Stimulated activated CD4-positive, alpha-beta T cell treated with anti-CD3 and anti-CD28 coated beads, Interleukin-4, amount 100 ng/mL, for 4 hours (primary cell): ENCODE data around the gene GRIN2A.

Experiments used
- DNase-seq, 2 experiments: peaks; one replicate each; pipeline ENCODE4 v3.0.0-alpha.2; 2020

The GRIN2A gene

DNA sequence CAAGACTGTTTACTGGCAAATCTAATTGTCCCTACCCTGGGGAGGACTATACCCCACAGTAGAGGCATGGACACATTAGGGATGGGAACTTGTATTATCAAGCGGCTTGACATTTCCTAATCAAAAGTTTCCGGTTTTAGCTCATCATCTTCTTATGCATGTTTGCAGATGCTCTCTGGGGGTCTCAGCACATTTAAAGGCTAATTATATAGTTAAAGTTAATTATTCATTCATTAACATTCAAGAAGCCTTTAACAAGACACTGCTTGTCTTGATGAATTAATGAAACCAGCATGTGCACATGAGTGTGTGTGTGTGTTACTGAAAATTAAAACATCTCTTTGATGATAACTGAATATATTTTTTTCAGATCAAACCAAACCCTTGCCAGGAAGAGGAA lies 377.1 kb downstream of the GRIN2A start:
- no peak for DNase-seq

DNA sequence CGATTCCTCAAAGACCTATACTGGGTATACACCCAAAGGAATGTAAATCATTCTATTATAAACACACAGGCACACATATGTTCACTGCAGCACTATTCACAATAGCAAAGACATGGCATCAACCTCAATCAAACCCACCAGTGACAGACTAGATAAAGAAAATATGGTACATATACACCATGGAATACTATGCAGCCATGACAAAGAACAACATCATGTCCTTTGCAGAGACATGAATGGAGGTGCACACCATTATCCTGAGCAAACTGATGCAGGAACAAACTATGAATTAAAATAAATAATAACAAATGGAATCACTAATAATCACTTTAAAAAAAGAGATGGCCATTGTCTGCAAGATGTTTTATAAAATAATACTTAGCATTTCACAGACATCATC lies 380.1 kb downstream of the GRIN2A start:
- DNase-seq, result no peak

DNA sequence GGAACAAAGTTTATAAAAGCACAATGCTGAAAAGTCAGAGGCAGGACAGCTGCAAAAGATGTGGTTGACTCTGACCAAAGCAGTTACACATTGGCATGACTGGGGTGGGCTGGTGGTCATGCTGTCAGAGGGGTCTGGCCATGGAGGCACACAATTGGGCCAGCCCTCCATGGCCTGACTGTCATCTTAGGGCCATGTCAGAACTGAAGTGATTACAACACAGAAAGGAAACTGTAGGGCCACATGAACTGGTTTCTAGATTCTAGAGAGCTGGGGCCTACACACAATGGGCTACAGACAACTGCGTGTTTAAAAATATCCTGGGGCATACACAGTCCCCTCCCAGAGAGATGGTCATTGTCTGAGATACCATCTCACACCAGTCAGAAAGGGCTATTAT lies 380.6 kb downstream of the GRIN2A start:
- DNase-seq, result no peak

DNA sequence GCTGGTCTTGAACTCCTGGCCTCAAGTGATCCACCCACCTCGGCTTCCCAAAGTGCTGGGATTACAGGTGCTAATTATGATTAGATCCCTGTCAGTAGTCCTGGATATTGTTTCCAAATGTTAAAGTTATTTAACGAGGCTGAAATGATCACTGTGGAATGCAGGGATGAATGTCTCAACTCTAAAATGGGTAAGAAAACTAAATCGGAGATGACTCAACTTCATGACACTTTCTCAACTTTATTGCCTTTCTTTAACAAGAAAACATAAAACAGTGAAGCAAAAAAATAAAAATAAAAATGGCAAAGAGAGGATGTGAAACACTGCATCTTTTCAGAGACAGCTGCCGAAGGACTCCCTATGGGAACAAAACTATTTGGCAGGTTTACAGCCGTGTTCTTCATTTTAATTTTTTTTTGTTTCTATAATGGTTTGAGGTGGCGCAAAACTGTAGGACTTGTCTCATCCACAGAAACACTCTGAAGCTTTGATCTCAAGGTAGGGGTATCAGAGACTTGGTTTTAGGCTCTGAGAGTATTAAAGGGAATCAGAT lies 382.0 kb downstream of the GRIN2A start:
- DNase-seq, result no peak

DNA sequence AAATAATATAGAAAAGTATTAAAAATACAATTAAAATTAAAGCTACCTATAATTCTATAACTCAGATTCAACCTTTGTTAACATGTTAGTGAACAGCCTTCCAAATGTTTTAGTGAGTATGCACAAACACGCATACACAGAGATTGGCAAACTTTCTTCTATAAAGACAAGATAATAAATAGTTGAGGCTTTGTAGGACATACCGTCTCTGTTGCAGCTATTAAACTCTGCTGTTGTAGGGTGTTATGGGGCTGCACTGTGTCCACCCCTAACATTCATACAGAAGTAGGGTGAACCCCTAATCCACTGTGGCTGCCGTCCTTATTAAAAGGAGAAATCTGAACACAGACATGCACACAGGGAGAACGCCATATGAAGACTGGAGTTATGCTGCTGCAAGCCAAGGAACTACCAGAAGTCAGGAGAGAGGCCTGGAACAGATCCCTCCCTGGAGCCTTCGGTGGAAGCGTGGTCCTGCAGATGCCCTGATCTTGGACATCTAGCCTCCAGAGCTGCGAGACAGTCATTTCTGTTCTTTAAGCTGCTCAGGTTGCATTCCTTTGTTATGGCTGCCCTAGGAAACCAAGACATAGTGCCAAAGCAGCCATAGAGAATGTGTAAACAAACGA lies 383.2 kb downstream of the GRIN2A start:
- no peak for DNase-seq

DNA sequence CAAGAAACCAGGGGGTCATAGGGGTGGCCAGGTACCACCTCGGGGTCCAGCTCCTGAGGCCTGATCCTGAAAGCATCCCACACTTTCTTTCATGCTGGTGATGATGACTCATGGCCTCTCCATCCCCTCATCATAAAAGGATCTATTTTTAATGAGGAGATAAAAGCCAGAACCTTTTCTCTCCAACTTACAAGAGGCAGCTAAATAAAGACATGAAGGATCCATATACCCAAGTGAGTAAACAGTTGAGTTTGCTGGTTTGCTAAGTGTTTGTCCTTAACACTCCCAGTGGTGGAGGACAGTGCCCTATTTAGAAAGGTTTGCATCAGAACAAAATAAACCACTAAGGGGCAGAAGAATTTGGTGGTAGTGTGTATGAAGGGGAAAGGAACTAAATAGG lies 383.8 kb downstream of the GRIN2A start:
- no peak for DNase-seq

DNA sequence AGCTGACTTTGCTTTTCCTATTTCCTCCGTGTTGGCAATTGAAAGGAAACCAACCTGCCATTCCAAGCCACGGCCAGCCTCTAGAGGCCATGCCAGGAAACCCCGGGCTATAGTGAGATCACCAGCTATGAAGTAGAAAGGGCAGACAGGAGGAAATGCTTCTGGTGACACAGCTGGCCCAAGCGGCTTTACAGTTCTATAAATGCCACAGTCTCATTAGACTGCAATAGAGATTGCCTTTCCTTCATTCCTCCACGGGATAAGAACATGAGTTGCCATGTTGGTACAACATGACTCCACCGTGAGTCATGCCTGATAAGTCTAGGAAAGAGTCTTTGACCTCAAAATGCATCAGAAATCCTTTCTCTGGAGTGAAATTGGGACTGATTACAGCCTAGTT lies 384.9 kb downstream of the GRIN2A start:
- no peak for DNase-seq

DNA sequence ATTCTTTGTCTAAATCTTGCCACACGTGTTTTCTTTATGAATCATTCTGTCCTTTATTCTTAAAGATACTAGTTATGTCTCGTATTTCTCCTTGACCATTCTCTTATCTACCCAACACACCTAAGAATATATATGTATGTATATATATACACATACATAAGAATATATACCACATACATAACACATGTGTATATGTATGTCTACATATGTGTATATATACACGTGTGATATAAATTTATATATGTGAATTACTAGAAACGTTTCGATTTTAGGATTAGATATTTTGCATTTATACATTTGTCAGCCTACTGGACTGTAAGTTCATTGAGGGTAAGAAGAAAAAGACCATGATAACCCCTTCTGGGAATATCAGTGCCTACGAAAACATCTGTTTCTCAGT lies 388.6 kb downstream of the GRIN2A start:
- no peak for DNase-seq

DNA sequence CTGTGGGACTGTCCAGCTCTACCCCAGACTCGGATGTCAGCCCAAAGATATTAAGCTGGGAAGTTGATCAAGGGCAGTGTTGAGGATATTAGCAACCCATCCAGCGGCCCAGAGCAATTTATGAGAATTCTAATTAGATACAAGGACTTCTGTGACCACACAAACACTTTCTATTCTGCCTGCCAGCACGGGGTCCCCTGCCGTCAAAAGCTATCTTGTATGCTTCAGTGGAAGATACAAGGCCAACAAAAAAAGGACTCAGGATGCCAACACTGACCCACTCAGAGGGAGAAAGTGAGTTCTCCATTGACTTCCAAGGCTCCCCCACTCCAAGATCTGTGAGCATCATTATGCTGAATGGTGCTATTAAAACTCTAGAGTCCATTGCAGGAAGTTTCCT lies 390.7 kb downstream of the GRIN2A start:
- DNase-seq, result no peak

DNA sequence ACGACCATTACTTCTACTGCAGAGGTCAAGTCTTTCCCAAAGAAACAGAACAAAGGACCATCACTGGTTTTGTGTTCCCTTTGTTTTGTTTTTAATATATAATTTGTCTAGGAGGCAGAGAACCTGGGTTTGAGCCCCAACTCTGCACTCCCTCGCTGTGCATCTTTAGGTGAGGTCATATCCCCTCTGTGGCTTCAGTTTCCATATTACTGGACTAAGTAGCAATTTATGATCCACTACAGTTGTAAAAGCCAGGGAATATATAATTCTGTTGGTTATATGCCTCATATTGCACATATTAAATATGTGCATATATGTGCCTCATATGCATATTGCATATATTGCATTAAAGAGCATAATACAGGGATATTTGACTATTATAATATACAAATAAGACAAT lies 392.0 kb downstream of the GRIN2A start:
- DNase-seq, result no peak

DNA sequence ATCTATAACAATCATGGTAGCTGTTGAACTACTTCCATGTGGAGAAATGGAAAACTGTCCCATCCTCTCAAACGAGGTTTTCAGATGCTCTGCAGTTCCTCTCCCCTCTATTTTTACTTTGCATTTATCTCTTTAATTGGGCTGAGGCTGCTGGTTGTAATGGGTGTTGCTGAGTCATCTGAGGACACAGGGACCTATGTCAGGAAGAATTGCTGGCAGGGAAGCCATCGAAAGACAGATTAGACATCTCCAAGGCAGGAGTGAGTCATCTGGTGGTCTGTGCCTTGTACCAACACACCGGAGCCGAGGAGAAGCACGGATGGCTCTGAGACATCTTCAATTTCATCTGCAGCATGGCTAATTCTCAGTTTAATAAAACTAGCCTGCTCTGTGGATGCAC lies 394.5 kb downstream of the GRIN2A start:
- no peak for DNase-seq

DNA sequence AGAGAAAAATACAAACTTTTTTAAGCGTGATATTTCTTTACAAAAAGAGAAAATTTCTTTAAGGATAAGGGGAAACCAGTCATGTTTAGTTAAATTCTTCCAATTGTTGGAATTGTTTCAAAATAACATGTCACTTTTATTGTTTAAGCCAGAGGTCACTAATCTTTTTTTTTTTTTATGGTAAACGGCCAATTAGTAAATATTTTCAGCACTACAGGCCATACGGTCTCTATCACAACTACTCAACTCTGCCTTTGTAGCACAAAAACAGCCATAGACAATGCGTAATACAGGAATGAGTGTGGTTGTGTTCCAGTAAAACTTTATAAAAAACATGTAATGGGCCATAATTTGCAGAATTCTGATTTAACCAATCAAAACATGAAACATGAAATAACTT lies 401.4 kb downstream of the GRIN2A start:
- DNase-seq, result no peak

DNA sequence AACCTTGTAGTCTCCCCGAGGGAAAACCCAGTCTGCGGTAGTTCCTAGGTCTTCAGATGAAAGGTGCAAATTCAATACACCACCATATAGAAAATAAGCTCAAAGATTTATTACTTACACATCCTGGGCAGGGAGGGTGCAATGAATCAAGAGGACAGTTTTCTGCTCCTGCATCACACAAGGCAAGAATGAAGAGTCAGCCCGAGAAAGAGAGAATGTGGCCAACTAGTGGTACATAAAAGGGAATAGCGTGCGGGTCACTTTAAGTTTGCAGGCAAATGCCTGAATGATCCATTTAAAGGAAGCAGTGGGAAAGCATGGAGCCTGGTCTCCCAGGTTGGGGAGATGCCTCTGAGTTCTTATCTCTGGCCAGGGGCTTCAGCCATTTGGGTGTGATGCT lies 403.4 kb downstream of the GRIN2A start:
- no peak for DNase-seq

DNA sequence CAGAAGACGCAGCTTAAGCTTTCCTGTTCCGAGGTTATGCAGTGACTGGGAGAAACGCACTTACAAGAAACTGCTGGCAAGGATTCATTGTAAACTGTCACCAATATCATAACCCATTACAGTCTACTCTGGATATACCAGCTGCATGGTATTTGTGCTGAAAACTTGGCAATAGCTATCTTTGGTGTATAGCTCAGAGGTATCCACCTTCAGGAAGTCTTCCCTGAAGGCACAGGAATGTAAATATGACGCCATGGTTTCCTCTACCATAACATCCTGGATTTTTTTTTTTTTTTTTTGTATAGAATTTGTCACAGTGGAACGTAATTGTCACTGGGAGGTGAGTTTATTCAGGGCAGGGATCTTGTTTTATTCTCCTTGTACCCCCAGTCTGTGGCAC lies 406.2 kb downstream of the GRIN2A start:
- no peak for DNase-seq

DNA sequence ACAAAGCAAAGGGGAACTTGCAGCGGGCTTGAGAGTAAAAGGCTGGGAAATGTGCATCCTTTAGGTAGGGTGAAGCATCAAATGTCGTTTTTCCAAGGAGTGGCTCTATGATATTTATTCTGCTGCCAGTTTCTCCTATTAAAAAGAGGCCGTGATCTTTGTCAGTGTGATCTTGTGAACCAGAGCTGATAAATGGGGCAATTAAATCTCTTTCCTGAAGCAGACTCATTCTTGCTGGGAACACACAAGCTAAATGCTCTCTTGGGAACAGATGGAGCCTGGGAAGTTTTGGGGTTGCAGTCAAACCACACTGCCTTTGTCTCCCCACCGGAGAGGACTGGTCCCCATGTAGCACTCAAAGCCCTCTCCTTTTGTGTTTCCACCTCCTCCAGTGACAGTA lies 408.9 kb downstream of the GRIN2A start:
- DNase-seq, result no peak

DNA sequence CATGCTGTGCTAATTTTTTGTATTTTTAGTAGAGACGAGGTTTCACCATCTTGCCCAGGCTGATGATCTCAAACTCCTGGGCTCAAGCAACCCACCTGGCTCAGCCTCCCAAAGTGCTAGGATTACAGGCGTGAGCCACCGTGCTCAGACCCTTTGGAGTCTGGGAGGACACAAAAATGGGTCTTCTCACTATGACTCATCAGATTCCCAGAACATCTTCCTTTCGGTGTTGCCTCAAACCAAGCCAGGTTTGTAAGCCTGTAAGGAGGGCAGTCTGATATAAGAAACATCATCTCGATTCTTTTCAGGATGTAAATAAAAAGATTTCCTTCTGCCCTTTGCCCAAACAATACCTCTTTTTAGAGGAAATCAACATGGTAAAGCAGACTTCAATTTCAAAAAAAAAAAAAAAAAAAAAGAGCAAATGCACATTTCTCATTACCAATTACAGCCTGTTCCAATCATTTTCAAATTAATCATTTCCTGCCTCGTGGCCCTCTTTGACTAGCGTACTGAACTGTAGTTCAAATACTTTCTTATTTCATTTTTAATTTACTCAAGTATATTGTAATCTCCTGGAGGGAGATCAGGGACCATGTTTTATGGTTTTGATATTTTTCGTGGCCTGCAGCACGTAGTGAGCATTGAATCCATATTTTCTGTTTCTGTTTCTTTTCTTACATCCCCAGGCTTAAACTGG lies 409.6 kb downstream of the GRIN2A start:
- no peak for DNase-seq

DNA sequence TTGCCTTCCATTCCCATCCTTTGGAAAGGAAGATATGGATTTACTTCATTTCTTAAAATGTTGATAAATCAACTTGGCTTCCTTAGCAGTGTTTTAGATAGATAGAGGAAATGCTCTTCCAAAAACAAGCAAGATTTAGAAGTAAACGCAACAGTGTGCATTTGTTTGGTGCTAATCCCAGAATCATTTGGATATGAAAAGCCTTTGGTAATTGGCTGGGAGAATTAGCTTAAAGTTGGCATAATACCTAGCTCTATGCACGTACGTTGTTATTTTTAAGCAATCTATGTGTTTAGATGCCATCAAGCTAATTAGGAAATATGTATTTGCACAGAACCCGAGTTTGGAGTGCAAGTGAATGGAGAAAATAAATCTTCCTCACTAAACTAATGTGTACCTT lies 415.3 kb downstream of the GRIN2A start:
- no peak for DNase-seq

DNA sequence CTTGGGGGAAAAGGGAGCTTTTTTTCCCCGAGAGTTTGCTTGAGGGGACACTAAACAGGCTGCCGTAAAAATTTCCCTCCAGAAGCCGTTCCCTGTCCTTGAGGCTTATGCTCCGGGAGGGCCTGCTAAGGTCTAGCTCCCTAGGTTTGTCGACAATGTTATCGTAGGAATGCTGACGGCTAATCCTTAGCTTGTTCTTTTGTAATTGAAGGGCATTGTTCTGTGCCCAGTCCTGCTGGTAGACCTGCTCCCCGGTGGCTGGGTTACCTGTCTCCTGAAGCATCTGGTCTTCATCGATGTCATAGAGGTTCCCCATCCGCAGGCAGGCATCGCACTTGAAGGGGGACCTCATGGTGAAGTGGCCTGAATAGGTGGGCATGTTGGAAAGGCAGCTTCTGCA lies 418.7 kb downstream of the GRIN2A start:
- no peak for DNase-seq

DNA sequence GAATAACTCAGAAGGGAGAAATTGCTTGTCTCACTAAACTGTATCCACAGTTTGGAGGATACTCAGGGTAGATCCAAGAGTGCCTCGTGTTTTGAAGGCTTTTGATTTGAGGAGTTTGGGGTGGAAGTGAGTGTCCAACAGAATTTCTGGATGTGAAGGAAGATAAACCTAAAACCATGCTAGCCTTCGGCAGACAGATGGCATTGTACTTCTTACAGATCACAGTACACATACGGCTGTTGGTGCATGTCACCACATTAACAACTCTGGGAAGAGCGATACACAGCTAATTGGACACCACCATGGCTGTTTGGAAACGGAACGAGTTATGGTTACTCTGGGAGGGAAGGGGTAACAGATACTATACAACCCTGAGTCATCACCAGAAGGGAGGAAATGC lies 420.4 kb downstream of the GRIN2A start:
- DNase-seq, result no peak

DNA sequence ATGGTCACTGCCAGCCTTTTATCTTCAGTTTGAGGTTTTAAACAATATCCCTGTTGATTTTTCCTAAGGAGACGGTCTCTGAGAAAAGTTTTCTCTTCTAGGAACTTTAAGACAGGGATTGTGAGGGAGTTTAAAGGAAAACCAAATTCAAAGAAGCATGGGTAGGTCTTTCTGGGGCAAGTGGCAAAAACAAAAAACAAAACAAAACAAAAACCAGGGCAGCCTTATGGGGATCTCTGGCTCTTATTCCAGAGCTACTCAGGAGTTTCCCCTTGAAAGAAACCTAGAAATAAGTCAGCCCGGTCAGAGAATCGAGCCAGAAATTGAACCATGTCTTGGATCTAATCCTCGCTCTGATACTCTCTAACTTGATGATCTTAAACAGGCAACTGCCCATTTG lies 424.5 kb downstream of the GRIN2A start:
- no peak for DNase-seq

DNA sequence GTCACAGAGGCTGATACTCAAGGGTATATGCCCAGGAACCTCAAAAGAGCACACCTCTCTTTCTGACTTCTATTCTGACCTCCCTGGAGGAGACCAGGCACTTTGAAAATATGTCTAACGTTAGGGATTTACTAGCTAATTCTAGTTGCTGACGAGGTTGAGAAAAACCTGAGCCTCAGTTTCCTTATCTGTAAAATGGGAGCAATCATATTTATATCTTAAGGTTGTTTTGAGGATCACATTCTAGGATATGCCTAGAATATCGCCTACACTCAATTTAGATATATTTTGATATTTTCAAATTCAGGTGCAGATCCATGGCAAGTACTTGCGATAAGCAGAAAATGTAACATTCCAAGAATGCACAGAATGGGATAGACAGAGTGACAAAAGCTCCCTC lies 425.8 kb downstream of the GRIN2A start:
- no peak for DNase-seq

DNA sequence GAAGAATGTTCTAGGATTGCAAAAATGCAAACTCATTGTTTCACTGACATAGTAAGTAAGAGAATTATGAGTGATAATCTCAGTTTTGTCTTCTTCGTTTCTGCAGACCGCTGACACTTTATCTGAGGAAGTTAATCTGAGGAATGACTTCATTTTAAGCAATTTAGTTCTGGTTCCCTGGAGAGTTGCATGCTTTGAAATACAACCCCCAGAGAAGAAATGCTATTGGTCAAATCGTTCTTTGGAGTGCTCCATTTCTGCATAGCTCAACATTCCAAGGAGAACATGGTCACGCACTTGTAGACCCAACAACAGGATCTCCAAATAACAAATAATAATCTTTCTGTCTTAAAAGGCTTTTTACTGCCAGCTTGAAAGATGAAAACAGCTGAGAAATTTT lies 427.1 kb downstream of the GRIN2A start:
- DNase-seq, result no peak

DNA sequence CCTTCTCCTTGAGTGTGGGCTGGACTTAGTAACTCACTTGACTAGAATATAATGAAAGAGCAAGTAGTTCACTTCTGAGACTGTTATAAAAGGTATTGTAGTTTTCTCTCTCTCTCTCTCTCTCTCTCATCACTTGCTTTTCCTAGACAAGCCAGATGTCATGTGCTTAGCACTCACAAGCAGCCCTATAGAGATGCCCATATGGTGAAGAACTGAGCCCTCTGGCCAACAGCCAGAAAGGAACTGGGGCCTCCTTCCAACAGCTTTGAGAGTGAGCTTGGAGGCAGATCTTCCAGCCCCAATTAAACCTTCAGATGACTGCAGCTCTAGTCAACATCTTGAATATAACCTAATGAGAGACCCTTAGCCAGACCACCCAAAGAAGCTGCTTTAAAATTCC lies 440.5 kb downstream of the GRIN2A start:
- DNase-seq, result no peak

DNA sequence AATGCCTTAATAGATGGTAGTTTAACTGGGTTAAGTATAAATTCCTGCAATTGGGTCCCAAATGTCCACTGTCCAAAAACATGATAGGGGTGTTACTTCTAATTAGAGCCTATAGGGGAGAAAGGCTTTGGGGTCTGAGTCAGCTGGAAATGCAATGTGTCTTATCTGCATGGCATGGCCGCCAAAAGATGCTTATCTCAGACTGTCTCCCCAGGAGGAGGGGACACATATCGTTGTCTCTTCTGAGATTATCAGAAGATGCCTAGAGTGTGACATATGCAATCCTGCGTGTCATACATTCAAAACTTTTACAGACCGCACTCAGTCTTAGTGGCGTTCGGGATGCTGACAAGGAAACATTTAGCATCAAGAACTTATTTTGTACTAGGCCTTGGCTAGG lies 442.9 kb downstream of the GRIN2A start:
- no peak for DNase-seq

DNA sequence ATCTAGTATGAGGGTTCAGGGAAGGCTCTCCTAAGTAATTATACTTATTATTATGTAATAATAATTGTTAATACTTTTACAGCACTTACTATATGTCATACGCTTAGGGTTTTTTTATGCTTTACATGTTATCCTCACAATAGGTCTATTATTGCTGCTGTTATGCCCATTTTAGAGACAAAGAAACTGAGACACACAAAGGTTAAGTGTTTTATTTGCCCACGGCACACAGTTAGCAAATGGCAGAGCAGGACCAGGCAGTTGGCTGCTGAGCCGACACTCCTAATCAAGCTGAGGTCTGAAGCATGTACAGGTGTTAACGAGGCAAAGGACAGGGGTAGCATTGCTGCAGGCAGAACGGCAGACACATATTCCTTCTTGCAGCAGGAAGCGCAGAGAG lies 443.5 kb downstream of the GRIN2A start:
- no peak for DNase-seq
